HTERT RPE-1 (cell line): ENCODE measurements around the gene MAJIN.

Source experiments
- in situ Hi-C: fragments of 300-500 bp; cut with MboI; formaldehyde crosslinking; loops from 4 replicates; pipeline ENCODE4 v1.14.3; 2020; ENCODE audit warnings: low sequenced_read_pairs

The MAJIN gene

DNA sequence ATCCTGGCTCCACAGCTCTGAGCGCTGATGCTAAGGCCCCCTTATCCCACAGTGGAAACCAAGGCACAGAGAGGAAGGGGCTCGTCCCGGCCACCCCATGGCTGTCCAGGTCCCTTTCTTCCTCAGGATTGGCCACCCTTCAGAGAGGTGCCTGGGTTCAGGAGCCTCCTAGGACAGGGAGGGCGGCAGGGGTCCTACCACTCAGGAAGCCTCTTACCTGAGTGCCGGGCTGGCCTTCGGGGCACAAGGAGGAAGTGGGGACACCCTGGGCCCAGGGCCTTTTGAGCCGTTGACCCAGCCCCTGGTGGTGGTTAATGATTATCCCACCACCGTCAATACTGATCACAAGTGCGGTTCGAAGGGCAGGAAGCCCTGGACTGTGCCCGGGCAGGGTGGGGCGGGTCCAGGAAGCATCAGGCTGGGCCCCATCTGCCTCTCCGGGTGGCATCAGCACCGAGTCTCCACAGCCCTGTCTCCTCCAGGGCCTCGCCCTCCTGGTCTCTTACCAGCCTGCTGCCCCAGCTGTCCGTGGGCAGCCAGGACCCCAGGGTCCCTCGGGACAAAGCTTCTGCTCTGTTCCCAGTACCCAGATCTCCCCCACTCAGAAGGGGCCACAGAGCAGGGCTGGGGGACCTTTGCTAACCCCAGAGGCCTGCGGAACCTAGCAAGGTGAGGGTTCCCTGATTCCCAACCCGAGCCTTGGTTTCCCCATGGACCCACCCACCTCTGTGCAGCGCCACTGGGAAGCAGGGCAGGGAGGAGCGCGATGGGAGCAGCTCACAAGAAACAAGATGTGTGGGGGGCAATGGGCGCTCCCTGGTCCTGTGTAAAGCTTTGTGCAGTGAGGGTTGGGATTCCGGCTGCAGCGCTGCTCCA is 78.5 kb downstream of the MAJIN start:
- in situ Hi-C loops = no loop called here

DNA sequence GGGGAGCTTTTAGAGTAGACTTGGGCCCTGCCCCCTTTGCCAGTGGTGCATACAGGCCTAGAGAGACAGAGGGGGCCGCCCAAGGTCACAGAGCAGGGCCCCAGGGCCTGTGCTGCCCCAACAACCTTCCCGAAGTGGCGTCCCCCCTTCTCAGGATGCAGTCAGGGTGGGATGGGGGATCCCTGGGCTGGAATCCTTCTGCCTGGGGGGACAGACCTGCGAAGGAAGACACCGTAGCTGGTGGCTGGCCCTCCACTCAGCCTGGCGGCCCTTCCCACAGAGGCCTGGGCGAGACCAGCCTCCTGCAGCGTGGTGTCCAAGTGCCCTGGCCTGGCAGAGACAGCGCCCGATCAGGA is 79.1 kb downstream of the MAJIN start:
- in situ Hi-C loops = no loop called here

DNA sequence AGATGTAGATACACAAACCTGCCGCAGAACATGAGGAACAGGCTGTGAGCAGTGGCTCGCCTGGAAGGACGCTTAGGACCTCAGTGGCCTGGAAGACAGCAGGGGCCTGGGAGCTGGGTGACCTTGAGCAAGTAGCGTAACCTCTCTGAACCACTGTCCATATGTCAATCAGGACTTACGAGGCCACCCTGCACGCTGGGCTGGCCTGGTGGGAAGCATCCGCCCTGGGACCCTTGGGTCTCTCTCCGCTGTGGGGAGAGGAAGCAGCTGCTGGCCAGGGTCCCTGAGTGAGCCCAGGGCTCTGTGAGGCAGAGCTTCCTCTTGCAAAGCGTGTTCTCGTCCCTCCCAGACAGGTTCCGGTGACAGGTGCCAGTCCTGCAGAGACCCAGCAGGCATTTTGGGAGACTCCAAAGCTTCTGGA is 79.5 kb downstream of the MAJIN start:
- in situ Hi-C loops = no loop called here

DNA sequence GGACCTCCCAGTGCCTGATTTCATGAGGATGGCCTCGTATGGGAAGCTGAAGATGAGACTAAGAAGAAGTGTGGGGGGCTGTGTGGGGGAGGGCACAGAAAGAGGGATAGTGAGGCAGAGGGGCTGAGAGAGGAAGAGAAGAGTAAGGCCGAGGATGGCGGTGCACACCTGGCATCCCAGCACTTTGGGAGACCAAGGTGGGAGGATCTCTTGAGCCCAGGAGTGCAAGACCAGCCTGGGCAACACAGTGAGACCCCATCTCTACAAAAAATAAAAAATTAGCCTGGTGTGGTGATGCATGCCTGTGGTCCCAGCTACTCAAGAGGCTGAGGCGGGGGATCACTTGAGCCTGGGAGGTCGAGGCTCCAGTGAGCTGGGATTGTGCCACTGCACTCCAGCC is 80.0 kb downstream of the MAJIN start:
- in situ Hi-C loops = no loop called here

DNA sequence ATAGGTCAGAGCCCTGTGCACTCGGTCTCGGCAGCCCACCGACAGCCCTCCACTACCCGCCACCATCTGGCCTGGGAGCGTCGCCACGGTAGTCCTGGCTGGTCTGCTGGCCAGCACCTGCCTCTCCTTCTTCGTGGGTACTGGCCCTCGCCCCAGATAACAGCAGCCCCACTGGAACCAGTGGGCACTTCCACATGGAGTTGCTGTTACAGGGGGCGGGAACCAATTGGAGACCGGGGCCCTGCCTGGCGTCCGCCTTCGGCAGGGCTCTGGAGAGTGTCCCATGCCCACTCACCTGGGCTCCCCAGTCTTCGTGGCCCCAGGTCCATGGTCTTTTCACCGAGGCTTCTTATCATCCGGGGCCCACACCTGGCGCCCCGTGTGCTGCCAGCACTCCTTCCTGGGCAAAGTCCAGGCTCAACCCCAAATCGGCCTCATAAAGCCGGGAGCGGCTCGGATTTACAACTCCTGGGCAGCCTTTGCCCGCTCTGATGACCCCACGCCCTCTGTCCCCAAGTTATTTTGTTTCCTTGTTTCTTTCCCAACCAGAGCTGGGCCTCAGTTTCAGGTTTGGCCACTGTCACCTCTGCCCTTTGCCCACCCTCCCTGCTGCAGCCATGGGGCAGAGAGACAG is 80.6 kb downstream of the MAJIN start:
- in situ Hi-C loops = no loop called here

DNA sequence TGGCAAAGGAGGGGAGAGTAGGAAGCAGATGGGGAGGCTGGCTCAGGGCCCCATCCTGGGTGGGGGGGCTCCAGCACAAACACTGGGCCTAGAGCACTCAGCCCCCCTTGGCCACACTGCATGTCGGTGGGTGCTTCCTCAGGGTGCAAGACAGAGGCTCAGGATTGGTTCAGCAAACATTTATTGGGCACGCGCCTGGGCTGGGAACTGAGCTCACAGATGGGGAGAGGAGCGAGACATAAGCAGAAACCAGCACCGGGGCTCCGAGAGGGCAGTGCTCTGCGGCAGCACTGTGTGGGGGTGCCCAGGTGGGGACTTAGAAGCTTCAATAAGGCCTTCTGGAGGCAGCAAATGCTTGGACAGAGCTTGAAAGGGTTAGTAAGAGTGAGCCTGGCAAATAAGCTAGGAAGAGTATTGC is 81.4 kb downstream of the MAJIN start:
- in situ Hi-C loops = no loop called here

DNA sequence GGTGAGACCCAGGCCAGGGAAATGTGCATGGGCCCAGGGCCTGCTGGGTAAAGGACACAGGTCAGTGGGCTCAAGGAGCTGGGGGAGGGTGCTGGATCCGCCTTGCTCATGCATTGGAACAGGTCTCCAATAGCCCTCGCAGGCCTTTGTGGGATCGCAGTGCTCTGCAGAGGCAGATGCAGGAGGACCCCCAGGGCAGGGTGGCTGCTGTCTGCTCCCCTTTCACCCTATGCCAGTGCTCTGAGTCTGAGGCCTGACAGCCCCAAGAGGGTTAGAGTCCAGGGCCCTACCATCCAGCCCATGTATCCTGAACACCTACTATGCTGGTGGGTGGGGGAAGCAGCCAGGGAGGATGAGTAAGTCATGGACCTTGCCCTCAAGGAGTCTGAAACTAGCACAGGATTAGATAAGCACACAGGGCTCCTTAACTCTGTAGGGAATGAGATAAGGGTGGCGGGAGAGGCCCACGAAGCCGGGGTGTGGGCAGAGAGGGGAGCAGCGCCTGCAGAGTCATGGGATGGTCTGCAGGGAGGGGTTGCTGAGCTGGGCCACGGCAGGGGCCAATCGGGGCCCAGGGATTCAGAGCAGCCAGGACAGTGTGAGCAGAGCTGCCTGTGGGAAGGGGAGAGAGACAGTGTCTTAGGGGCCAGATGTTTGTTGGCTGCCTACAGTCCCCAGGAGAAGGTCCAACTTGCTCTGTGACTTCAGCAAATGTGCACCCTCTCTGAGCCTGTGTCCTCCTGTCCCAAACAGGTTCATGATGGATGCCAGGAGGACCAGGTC is 83.0 kb downstream of the MAJIN start:
- in situ Hi-C loops = no loop called here

DNA sequence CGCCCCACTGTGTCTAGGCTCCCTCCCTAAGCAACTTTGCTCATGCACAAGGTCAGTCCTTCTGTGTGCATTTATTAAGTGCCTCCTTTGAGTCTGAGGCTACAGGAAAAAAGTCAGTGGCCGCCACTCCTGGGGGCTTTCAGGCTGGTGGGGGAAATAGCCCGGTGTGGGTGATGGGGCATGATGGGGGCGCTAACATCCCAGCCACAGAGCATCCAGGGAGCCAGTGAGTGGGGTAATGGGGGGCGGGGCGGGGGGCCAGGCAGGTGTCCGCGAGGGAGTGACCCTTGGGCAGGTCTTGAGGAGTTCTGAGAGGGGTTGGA is 83.5 kb downstream of the MAJIN start:
- in situ Hi-C loops = no loop called here
